K562 (cell line): ENCODE results near the gene CBS. TPM values are rescaled to one million over a fixed set of nuclear protein-coding genes. Genes with fewer than 3 reads are reported as not detected.

Experiments
- ATAC-seq: fragments of 200-7000 bp; cut with Tn5 transposase; 3 replicates; pipeline ENCODE4 v1.9.1; 2020; ENCODE audit warnings: moderate library complexity
- BruUV-seq: library from RNA; stranded (reverse); fragments of 400-500 nt; replicated peaks from 2 replicates; lab custom pipeline; 2021; lab: Mats Ljungman, UMichigan
- CTCF ChIA-PET: fragments of 300-600 bp; formaldehyde crosslinking; extraction: SDS; loops from one replicate; lab custom pipeline; 2021; ENCODE audit warnings: low intra/inter-chr PET ratio; lab: Yijun Ruan, JAX
- POLR2A ChIA-PET: fragments of 300-600, 350-650 bp; sonication (Branson Sonifier 250); formaldehyde crosslinking; extraction: SDS; loops from one replicate; lab custom pipeline; 2021; ENCODE audit warnings: antibody characterized with exemption, inconsistent platforms; lab: Yijun Ruan, JAX
- DNase-seq, 4 experiments: peaks; one replicate each; pipeline versions ENCODE4 v3.0.0 to v3.0.0-alpha.2; 2011 to 2018; ENCODE audit warnings: low spot score in 3 of 4, mixed read lengths in 3 of 4; ENCODE audit errors: extremely low read depth in 1 of 4
- FAIRE-seq: peaks from 2 replicates; lab custom pipeline; 2011; peaks lifted over from hg19 to GRCh38; lab: Jason Lieb, UNC
- H2AFZ ChIP-seq: 2 replicates; pipeline ENCODE4 v1.6.0; 2011; ENCODE audit warnings: low read depth, low read length, control low read depth, inconsistent platforms
- H3K27ac ChIP-seq: fragments of 200-600 bp; 3 replicates; pipeline ENCODE4 v1.8.0; 2011; ENCODE audit warnings: low read depth, mild to moderate bottlenecking, control low read depth, inconsistent platforms, low read length, moderate library complexity, mixed read lengths; ENCODE audit errors: extremely low read depth
- H3K27me3 ChIP-seq, 2 experiments: fragments of 300-600 bp in 1 of 2; 2 replicates in 1 of 2; 3 replicates in 1 of 2; pipeline versions ENCODE4 v1.6.0 to v1.8.0; 2011; ENCODE audit warnings: inconsistent platforms in 2 of 2, low read length in 2 of 2, mild to moderate bottlenecking in 1 of 2, mixed read lengths in 1 of 2, moderate library complexity in 1 of 2; ENCODE audit not compliant: control insufficient read depth in 2 of 2, insufficient read depth in 2 of 2
- H3K36me3 ChIP-seq: fragments of 300-600 bp; 3 replicates; pipeline ENCODE4 v1.8.0; 2011; ENCODE audit warnings: mild to moderate bottlenecking, low read length, inconsistent platforms; ENCODE audit not compliant: control insufficient read depth, insufficient read depth
- H3K4me1 ChIP-seq, 2 experiments: fragments of 200-600 bp in 1 of 2; replicated peaks in 1 of 2; 2 replicates in 1 of 2; 3 replicates in 1 of 2; pipeline versions ENCODE4 v1.5.1 to v1.8.0; 2011; ENCODE audit warnings: inconsistent platforms in 2 of 2, low read length in 2 of 2, mild to moderate bottlenecking in 1 of 2, mixed read lengths in 1 of 2, moderate library complexity in 1 of 2; ENCODE audit not compliant: control insufficient read depth in 2 of 2, insufficient read depth in 2 of 2
- H3K4me2 ChIP-seq: 2 replicates; pipeline ENCODE4 v1.6.1; 2011; ENCODE audit warnings: low read length, control low read depth, inconsistent platforms, mixed read lengths; ENCODE audit not compliant: insufficient read depth
- H3K4me3 ChIP-seq: fragments of 200-600 bp; sonication (generic), shearing (Covaris generic); 2 replicates; pipeline ENCODE4 v1.5.1; 2016; ENCODE audit warnings: control low read depth, inconsistent platforms
- H3K79me2 ChIP-seq: fragments of 200-600 bp; 3 replicates; pipeline ENCODE4 v1.8.0; 2011; ENCODE audit warnings: low read length, inconsistent platforms; ENCODE audit not compliant: control insufficient read depth, insufficient read depth
- H3K9ac ChIP-seq, 2 experiments: 2 replicates each; pipeline versions ENCODE4 v1.6.0 to v1.6.1; 2011; ENCODE audit warnings: low read depth in 2 of 2, low read length in 2 of 2, control low read depth in 1 of 2, inconsistent platforms in 1 of 2, mild to moderate bottlenecking in 1 of 2, mixed read lengths in 1 of 2; ENCODE audit not compliant: insufficient read depth in 1 of 2
- H3K9me1 ChIP-seq: one replicate; pipeline ENCODE4 v1.6.0; 2011; ENCODE audit warnings: inconsistent platforms, mild to moderate bottlenecking, low read length, moderate library complexity; ENCODE audit not compliant: control insufficient read depth, insufficient read depth
- H3K9me3 ChIP-seq: replicated peaks from 2 replicates; pipeline ENCODE4 v1.5.1; 2011; ENCODE audit warnings: low read depth, low read length, inconsistent platforms; ENCODE audit not compliant: control insufficient read depth, insufficient read depth
- H4K20me1 ChIP-seq: replicated peaks from 2 replicates; pipeline ENCODE4 v1.6.1; 2011; ENCODE audit warnings: low read length, inconsistent platforms, mixed read lengths; ENCODE audit not compliant: control insufficient read depth, insufficient read depth
- DEAF1 ChIP-seq: fragments of 450-650 bp; formaldehyde crosslinking; IDR thresholded peaks from 2 replicates; pipeline ENCODE4 v1.4.0; 2020; ENCODE audit warnings: mild to moderate bottlenecking, moderate library complexity
- L3MBTL2 ChIP-seq: fragments of 450-650 bp; IDR thresholded peaks from 2 replicates; pipeline ENCODE4 v1.6.1; 2016; ENCODE audit warnings: mild to moderate bottlenecking, moderate library complexity
- RFX1 ChIP-seq: fragments of 450-650 bp; IDR thresholded peaks from 2 replicates; pipeline ENCODE4 v1.6.1; 2016; ENCODE audit warnings: mild to moderate bottlenecking, moderate library complexity
- ZNF354B ChIP-seq: fragments of 250-450 bp; sonication (Bioruptor Pico); IDR thresholded peaks from 2 replicates; pipeline ENCODE4 v1.4.0; 2020
- ZNF766 ChIP-seq: fragments of 200-800 bp; sonication (Bioruptor generic); conservative IDR thresholded peaks from 2 replicates; pipeline ENCODE4 v1.6.1; 2016; ENCODE audit warnings: missing genetic modification characterization, missing compliant biosample characterization
- WGBS: fragments of 100-300 bp; shearing (Covaris generic); methylation state at CpG from one replicate; pipeline ENCODE4 v1.1.6; 2016; ENCODE audit warnings: low coverage, mixed read lengths; ENCODE audit not compliant: insufficient coverage; ENCODE audit errors: missing lambda C conversion rate; 5-methylcytosine and 5-hydroxymethylcytosine counted together
- in situ Hi-C: fragments of 300-500 bp; cut with MboI; formaldehyde crosslinking; loops from 4 replicates; pipeline ENCODE4 v1.15.0; 2018; ENCODE audit warnings: inconsistent platforms, mixed read lengths
- intact Hi-C: fragments of 100-400 bp; cut with micrococcal nuclease; formaldehyde crosslinking; loops from 2 replicates; pipeline ENCODE4 v1.14.2; 2022
- polyA plus RNA-seq, 8 experiments: library from polyadenylated mRNA; depleted of rRNA in 4 of 8; stranded (reverse) in 5 of 8; unstranded in 3 of 8; fragments of >200 nt; fragmentation: Nextera tagmentation in 2 of 8; fragmentation: Illumina TruSeq in 1 of 8; extraction: Ambion mirVana in 2 of 8; extraction: Trizol in 1 of 8; gene quantifications; 2 replicates each; pipeline versions ENCODE4 v1.2.1 to v1.2.3, GENCODE V29; 2011 to 2014; ENCODE audit warnings: inconsistent platforms in 1 of 8, missing spikeins in 1 of 8
- total RNA-seq, 7 experiments: library from RNA; depleted of rRNA in 6 of 7; stranded (reverse); fragments of >200 nt in 6 of 7; fragmentation: Illumina TruSeq in 2 of 7; extraction: Trizol in 2 of 7; gene quantifications; 2 replicates each; pipeline versions ENCODE4 v1.2.1 to v1.2.3, GENCODE V29; 2011 to 2021; ENCODE audit warnings: low replicate concordance in 1 of 7

The CBS gene
- total and polyA plus RNA-seq, 9 of the 15 experiments (the other 6 are each of a cell fraction or from before 2014, with no cell fraction given): 4.6 to 472 (median 152) TPM

GRCh38 chr21:43018519-43018918 lies 57.1 kb downstream of the CBS start:
- no peaks in the 10 kb centered on the region for H3K9me3 ChIP-seq
- H3K9ac ChIP-seq: peak overlapping the region in 1 of 2 experiments; percentile 4; a peak in 1 of 4 replicates
- no peak overlapping the region for H3K27ac ChIP-seq
- no TSS peak for BruUV-seq
- H3K79me2 ChIP-seq: no peaks in the 10 kb centered on the region
- peaks cover 33% of the 10 kb centered on the region; the same call in 2 of the 3 replicates for H3K36me3 ChIP-seq
- FAIRE-seq (no peak), DNase-seq (no peak), ATAC-seq (no peak)
- H3K4me3 ChIP-seq: no peak overlapping the region
- in situ Hi-C loops (no loop called here), intact Hi-C loops (no loop called here)
- ChIA-PET CTCF (no interaction called here), POLR2A (no interaction called here)
- 75% methylated on average over 10 of the region's 10 CpGs for WGBS
- no peak overlapping the region for H3K4me2 ChIP-seq
- no peaks in the 10 kb centered on the region for H3K27me3 ChIP-seq
- TF ChIP-seq L3MBTL2 (no peak), ZNF354B (no peak)
- TF ChIP-seq, all 486 proteins: peak for 0
- Histone ChIP-seq H3K4me1 (no peaks in the 10 kb centered on the region), H2AFZ (no peak overlapping the region), H4K20me1 (no peaks in the 10 kb centered on the region), H3K9me1 (no peaks in the 10 kb centered on the region)

- H3K9me1 ChIP-seq: no peaks in the 10 kb centered on the region
- intact Hi-C loops: no loop called here
- no peak overlapping the region for H2AFZ ChIP-seq
- POLR2A ChIA-PET: interaction anchor here (0.6 to 1.5 kb wide), 3 partner anchors 12 to 176 kb away, joined by 3 to 5 read pairs (median 3); no protein-coding TSS in a partner anchor
- in situ Hi-C loops: no loop called here
- no peaks in the 10 kb centered on the region for H3K4me1 ChIP-seq
- no peak overlapping the region for H3K9ac ChIP-seq
- no peak for ATAC-seq
- no peak for DNase-seq
- no peaks in the 10 kb centered on the region for H3K79me2 ChIP-seq
- H3K9me3 ChIP-seq: no peaks in the 10 kb centered on the region
- H3K4me3 ChIP-seq: no peak overlapping the region
- no peak for FAIRE-seq
- WGBS: 86% methylated on average over 13 of the region's 13 CpGs
- H3K27me3 ChIP-seq: no peaks in the 10 kb centered on the region
- no TSS peak for BruUV-seq
- TF ChIP-seq ZNF766 (CRISPR knock-in tag) (no peak), DEAF1 (no peak), RFX1 (peak; percentile 35; the same call in 1 of the 2 replicates)
- TF ChIP-seq, all 486 proteins: peak for 1
- Histone ChIP-seq H3K27ac (no peak overlapping the region), H3K4me2 (no peak overlapping the region), H3K36me3 (peaks cover 41% of the 10 kb centered on the region; the same call in 2 of the 3 replicates), H4K20me1 (no peaks in the 10 kb centered on the region)
- CTCF ChIA-PET: interaction anchor here (0.8 kb wide), 1 partner anchor 636 kb away, joined by 3 read pairs; no protein-coding TSS in a partner anchor
These were observed 58.9 kb downstream of the CBS start for GRCh38 chr21:43016728-43017127.
